MG63 (cell line): ENCODE results near the gene ISCU. TPM values are rescaled to one million over a fixed set of nuclear protein-coding genes. Genes with fewer than 3 reads are reported as not detected.

Source experiments
- DNase-seq: peaks from one replicate; pipeline ENCODE4 v3.0.0-alpha.2; 2020
- H3K27me3 ChIP-seq: fragments of 250-450 bp; sonication (Bioruptor Pico); 2 replicates; pipeline ENCODE4 v1.5.1; 2020; ENCODE audit warnings: mild to moderate bottlenecking, moderate library complexity
- H3K36me3 ChIP-seq: fragments of 250-450 bp; sonication (Bioruptor Pico); 2 replicates; pipeline ENCODE4 v1.5.1; 2020; ENCODE audit warnings: mild to moderate bottlenecking, moderate library complexity
- H3K4me3 ChIP-seq: fragments of 250-450 bp; sonication (Bioruptor Pico); 2 replicates; pipeline ENCODE4 v1.5.1; 2020; ENCODE audit warnings: mild to moderate bottlenecking, moderate library complexity
- H3K9me3 ChIP-seq: fragments of 250-450 bp; sonication (Bioruptor Pico); 2 replicates; pipeline ENCODE4 v1.5.1; 2020; ENCODE audit warnings: mild to moderate bottlenecking, moderate library complexity
- total RNA-seq: library from RNA; depleted of rRNA; stranded (reverse); fragments of >200 nt; shearing (Covaris generic); gene quantifications from 2 replicates; pipeline ENCODE4 v1.2.3, GENCODE V29; 2014; ENCODE audit warnings: low replicate concordance; rRNA removed

Gene ISCU
- total RNA-seq, result 130 and 156 TPM in 2 replicates

GRCh38 chr12:108562348-108563135, at the start of gene ISCU:
ISCU (plus strand) TSS chr12:108562596; CDS start chr12:108562623, 27 bp downstream.
- H3K9me3 ChIP-seq, result no peaks in the 10 kb centered on the region
- peak; percentile 95 for DNase-seq
- peak within 1 kb of the TSS; percentile 93 for H3K4me3 ChIP-seq
- H3K27me3 ChIP-seq, result no peaks in the 10 kb centered on the region
- H3K36me3 ChIP-seq, result peaks cover 48% of the 10 kb centered on the region

- Histone ChIP-seq H3K36me3 (peaks cover 12% of the 10 kb centered on the region), H3K4me3 (peak overlapping the region; percentile 78), H3K9me3 (no peaks in the 10 kb centered on the region), H3K27me3 (peaks cover 3% of the 10 kb centered on the region; the same call in 1 of the 2 replicates)
- DNase-seq, result no peak
Observed at GRCh38 chr12:108514468-108514972, 47.9 kb upstream of the ISCU start.

- Histone ChIP-seq H3K4me3 (peak within 1 kb of the TSS; percentile 78), H3K27me3 (peaks cover 3% of the 10 kb centered on the region; the same call in 1 of the 2 replicates), H3K9me3 (no peaks in the 10 kb centered on the region), H3K36me3 (peaks cover 15% of the 10 kb centered on the region)
- peak; percentile 99 for DNase-seq
Observed at GRCh38 chr12:108514973-108515814, 47.2 kb upstream of the ISCU start, which contains the start of gene FICD. FICD (plus strand) TSS chr12:108515277; CDS start chr12:108516973, 1,696 bp downstream.

GRCh38 chr12:108515916-108516315, 46.5 kb upstream of the ISCU start:
- Histone ChIP-seq H3K36me3 (peaks cover 22% of the 10 kb centered on the region), H3K27me3 (peaks cover 3% of the 10 kb centered on the region; the same call in 1 of the 2 replicates), H3K4me3 (peak overlapping the region; percentile 78), H3K9me3 (no peaks in the 10 kb centered on the region)
- no peak for DNase-seq

GRCh38 chr12:108516511-108517275, 45.7 kb upstream of the ISCU start:
- no peaks in the 10 kb centered on the region for H3K9me3 ChIP-seq
- peaks cover 28% of the 10 kb centered on the region for H3K36me3 ChIP-seq
- H3K4me3 ChIP-seq, result no peak overlapping the region
- H3K27me3 ChIP-seq, result peaks cover 3% of the 10 kb centered on the region; the same call in 1 of the 2 replicates
- no peak for DNase-seq

GRCh38 chr12:108517288-108518100, 44.9 kb upstream of the ISCU start:
- Histone ChIP-seq H3K27me3 (peaks cover 3% of the 10 kb centered on the region; the same call in 1 of the 2 replicates), H3K4me3 (no peak overlapping the region), H3K9me3 (no peaks in the 10 kb centered on the region), H3K36me3 (peaks cover 36% of the 10 kb centered on the region)
- DNase-seq, result no peak

- Histone ChIP-seq H3K9me3 (no peaks in the 10 kb centered on the region), H3K36me3 (peaks cover 43% of the 10 kb centered on the region), H3K4me3 (no peak overlapping the region), H3K27me3 (peaks cover 3% of the 10 kb centered on the region; the same call in 1 of the 2 replicates)
- DNase-seq, result no peak
Observed at GRCh38 chr12:108518101-108518715, 44.2 kb upstream of the ISCU start.

- H3K36me3 ChIP-seq, result peaks cover 49% of the 10 kb centered on the region
- H3K4me3 ChIP-seq, result no peak overlapping the region
- no peak for DNase-seq
- H3K9me3 ChIP-seq, result no peaks in the 10 kb centered on the region
- peaks cover 3% of the 10 kb centered on the region; the same call in 1 of the 2 replicates for H3K27me3 ChIP-seq
Observed at GRCh38 chr12:108518716-108519496, 43.5 kb upstream of the ISCU start.

GRCh38 chr12:108519558-108519957, 42.8 kb upstream of the ISCU start:
- no peaks in the 10 kb centered on the region for H3K27me3 ChIP-seq
- H3K4me3 ChIP-seq, result no peak overlapping the region
- DNase-seq, result no peak
- H3K9me3 ChIP-seq, result no peaks in the 10 kb centered on the region
- H3K36me3 ChIP-seq, result peaks cover 55% of the 10 kb centered on the region

- DNase-seq, result no peak
- Histone ChIP-seq H3K27me3 (no peaks in the 10 kb centered on the region), H3K4me3 (no peak overlapping the region), H3K9me3 (no peaks in the 10 kb centered on the region), H3K36me3 (peaks cover 86% of the 10 kb centered on the region)
Observed at GRCh38 chr12:108523365-108523764, 39.0 kb upstream of the ISCU start.

- no peak for DNase-seq
- peaks cover 85% of the 10 kb centered on the region for H3K36me3 ChIP-seq
Observed at GRCh38 chr12:108525681-108526080, 36.7 kb upstream of the ISCU start.

GRCh38 chr12:108526482-108527165, 35.8 kb upstream of the ISCU start:
- no peak for DNase-seq
- Histone ChIP-seq H3K27me3 (no peaks in the 10 kb centered on the region), H3K4me3 (no peak overlapping the region), H3K36me3 (peaks cover 86% of the 10 kb centered on the region), H3K9me3 (no peaks in the 10 kb centered on the region)

More at GRCh38 chr12:108525681-108526080, 36.7 kb upstream of the ISCU start:
- Histone ChIP-seq H3K9me3 (no peaks in the 10 kb centered on the region), H3K27me3 (no peaks in the 10 kb centered on the region), H3K4me3 (no peak overlapping the region)

- Histone ChIP-seq H3K36me3 (peaks cover 86% of the 10 kb centered on the region), H3K4me3 (no peak overlapping the region), H3K9me3 (no peaks in the 10 kb centered on the region), H3K27me3 (no peaks in the 10 kb centered on the region)
- no peak for DNase-seq
Observed at GRCh38 chr12:108527166-108527496, 35.3 kb upstream of the ISCU start.

GRCh38 chr12:108530161-108530560, 32.2 kb upstream of the ISCU start:
- Histone ChIP-seq H3K27me3 (no peaks in the 10 kb centered on the region), H3K4me3 (no peak overlapping the region), H3K36me3 (peaks cover 77% of the 10 kb centered on the region), H3K9me3 (no peaks in the 10 kb centered on the region)
- no peak for DNase-seq
